PFSK-1 (cell line): Measurements from ENCODE around the gene PLXDC2.

Experiments used
- FOXP2 ChIP-seq: optimal IDR thresholded peaks from 2 replicates; pipeline ENCODE3; 2011; ENCODE audit warnings: borderline replicate concordance, control low read depth, inconsistent platforms; ENCODE audit not compliant: insufficient read depth; ENCODE audit errors: extremely low read length, extremely low read depth
- POLR2AphosphoS5 ChIP-seq: IDR thresholded peaks from 2 replicates; pipeline ENCODE4 v1.6.1; 2012; ENCODE audit warnings: low read depth, mild to moderate bottlenecking, control low read depth, low read length, moderate library complexity
- REST ChIP-seq, 2 experiments: IDR thresholded peaks; 2 replicates each; pipeline versions ENCODE4 v1.6.1 to v1.8.0; 2011 to 2012; ENCODE audit warnings: low read depth in 2 of 2, low read length in 2 of 2, control low read depth in 1 of 2, inconsistent platforms in 1 of 2, mild to moderate bottlenecking in 1 of 2, moderate library complexity in 1 of 2; ENCODE audit not compliant: insufficient read depth in 1 of 2
- SIN3A ChIP-seq: IDR thresholded peaks from 2 replicates; pipeline ENCODE4 v1.6.1; 2012; ENCODE audit warnings: mild to moderate bottlenecking, low read length, moderate library complexity, borderline replicate concordance; ENCODE audit not compliant: insufficient read depth
- TAF1 ChIP-seq: IDR thresholded peaks from 2 replicates; pipeline ENCODE4 v1.6.1; 2012; ENCODE audit warnings: low read length, control low read depth, borderline replicate concordance; ENCODE audit not compliant: insufficient read depth

The PLXDC2 gene

GRCh38 chr10:20133669-20134189, 317.5 kb downstream of the PLXDC2 start:
- no peak for TF ChIP-seq SIN3A
- no peak for TF ChIP-seq POLR2AphosphoS5
- no peak for TF ChIP-seq REST (IDR thresholded peaks at IDR 0.05; ENCODE audit: insufficient read depth in 1 of 2, low read depth in 2 of 2, low read length in 2 of 2)
- TF ChIP-seq FOXP2: no peak
- no peak for TF ChIP-seq TAF1

- TF ChIP-seq SIN3A: no peak
- no peak for TF ChIP-seq POLR2AphosphoS5
- TF ChIP-seq FOXP2: no peak
- TF ChIP-seq REST (IDR thresholded peaks at IDR 0.05; ENCODE audit: insufficient read depth in 1 of 2, low read depth in 2 of 2, low read length in 2 of 2): no peak
- no peak for TF ChIP-seq TAF1
Observed at GRCh38 chr10:20142311-20142710, 326.1 kb downstream of the PLXDC2 start.

- TF ChIP-seq REST (IDR thresholded peaks at IDR 0.05; ENCODE audit: insufficient read depth in 1 of 2, low read depth in 2 of 2, low read length in 2 of 2) (no peak), FOXP2 (no peak), TAF1 (no peak), POLR2AphosphoS5 (no peak)
Observed at GRCh38 chr10:20144268-20144667, 328.0 kb downstream of the PLXDC2 start.

- TF ChIP-seq TAF1 (no peak), SIN3A (no peak), FOXP2 (no peak), REST (IDR thresholded peaks at IDR 0.05; ENCODE audit: insufficient read depth in 1 of 2, low read depth in 2 of 2, low read length in 2 of 2) (no peak), POLR2AphosphoS5 (no peak)
Observed at GRCh38 chr10:20146004-20146403, 329.8 kb downstream of the PLXDC2 start.

GRCh38 chr10:20147684-20148083, 331.5 kb downstream of the PLXDC2 start:
- TF ChIP-seq REST (IDR thresholded peaks at IDR 0.05; ENCODE audit: insufficient read depth in 1 of 2, low read depth in 2 of 2, low read length in 2 of 2) (no peak), FOXP2 (no peak), SIN3A (no peak), TAF1 (no peak), POLR2AphosphoS5 (no peak)
